ENCODE data around the gene PEAK1.

PEAK1 gene

DNA sequence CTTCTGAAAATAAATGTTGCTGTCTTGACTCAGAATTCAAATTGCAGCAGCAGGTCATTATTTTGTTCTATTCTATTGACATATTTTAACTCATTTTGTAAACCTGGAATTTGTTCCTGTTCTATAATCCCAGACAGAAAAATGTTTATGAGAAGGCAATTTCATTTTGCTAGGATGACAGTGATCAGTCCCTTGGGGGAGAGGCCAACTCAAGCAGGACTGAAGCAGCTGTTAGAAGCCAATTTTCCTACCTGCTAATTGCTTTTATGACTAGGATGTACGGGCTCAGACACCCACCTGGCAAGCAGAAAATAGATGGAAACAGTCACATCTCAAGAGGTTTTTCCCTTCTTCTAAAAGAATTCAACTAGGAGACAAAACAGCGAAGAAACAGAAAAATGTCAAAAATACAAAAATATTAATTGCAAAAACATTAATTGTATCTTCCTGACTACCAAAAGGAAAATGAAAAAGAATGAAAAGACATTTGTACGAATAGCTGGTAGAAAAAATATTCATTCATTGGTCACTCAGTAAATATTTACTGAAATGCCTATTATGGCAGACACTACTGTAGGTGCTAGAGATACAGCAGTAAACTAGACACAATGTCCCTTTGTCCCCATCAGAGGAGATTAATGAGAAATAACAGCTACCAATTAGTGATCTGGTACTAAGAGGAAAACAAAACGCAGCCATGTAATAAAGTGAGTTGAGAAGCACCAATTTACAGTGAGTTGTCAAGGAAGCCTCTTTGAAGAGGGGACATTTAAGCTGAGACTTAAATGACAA is 73.5 kb downstream of the PEAK1 start:
- Mint-ChIP-seq H3K9me3 (peaks cover 7% of the 10 kb centered on the region), H3K27me3 (ENCODE audit: low read depth) (no peaks in the 10 kb centered on the region), H3K36me3 (ENCODE audit: low read depth) (peaks cover 8% of the 10 kb centered on the region), H3K4me1 (ENCODE audit: low read depth) (peaks cover 4% of the 10 kb centered on the region), H3K4me3 (no peak overlapping the region), H3K27ac (no peak overlapping the region)

DNA sequence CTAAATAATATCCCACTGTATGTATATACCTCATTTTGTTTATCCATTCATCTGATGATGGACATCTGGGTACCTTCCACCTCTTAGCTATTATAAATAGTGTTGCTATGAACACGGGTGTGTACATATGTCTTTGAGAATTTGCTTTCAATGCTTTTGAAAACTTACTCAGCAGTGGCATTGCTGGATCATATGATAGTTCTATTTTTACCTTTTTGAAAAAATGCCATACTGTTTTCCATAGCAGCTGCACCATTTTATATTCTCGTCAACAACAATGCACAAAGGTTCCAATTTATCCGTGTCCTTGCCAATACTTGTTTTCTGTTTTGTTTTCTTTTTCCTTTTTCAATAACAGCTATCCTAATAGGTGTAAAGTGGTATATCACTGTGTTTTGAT is 77.1 kb downstream of the PEAK1 start:
- Mint-ChIP-seq H3K27ac (no peak overlapping the region), H3K4me1 (ENCODE audit: low read depth) (peaks cover 4% of the 10 kb centered on the region), H3K36me3 (ENCODE audit: low read depth) (peaks cover 10% of the 10 kb centered on the region), H3K27me3 (ENCODE audit: low read depth) (no peaks in the 10 kb centered on the region), H3K4me3 (no peak overlapping the region), H3K9me3 (peaks cover 10% of the 10 kb centered on the region)

GRCh38 chr15:77340245-77340644 is 79.7 kb downstream of the PEAK1 start:
- H3K4me1 Mint-ChIP-seq (ENCODE audit: low read depth) = no peaks in the 10 kb centered on the region

DNA sequence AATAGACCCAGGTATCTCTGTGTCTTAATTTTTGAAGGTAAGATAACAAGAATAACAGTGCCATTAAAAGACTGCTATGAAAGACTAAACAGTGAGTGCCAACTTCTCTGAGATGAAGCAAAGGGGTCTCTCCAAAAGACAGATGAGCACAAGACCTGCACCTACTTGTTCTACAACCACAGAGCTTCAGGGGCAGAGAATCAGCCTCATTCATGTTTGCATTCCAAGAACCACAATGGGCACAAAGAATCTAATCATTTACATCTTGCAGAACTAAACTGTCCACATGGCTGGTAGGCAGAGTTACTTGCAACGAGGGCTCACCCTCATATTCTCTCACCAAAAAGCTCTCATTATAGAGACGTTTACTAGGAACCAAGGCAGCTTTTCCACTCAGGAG is 83.9 kb downstream of the PEAK1 start:
- peaks cover 3% of the 10 kb centered on the region for H3K9me3 Mint-ChIP-seq
- H3K27ac Mint-ChIP-seq = no peak overlapping the region
- H3K4me3 Mint-ChIP-seq = no peak overlapping the region
- H3K4me1 Mint-ChIP-seq (ENCODE audit: low read depth) = no peaks in the 10 kb centered on the region
- H3K27me3 Mint-ChIP-seq (ENCODE audit: low read depth) = no peaks in the 10 kb centered on the region
- peaks cover 2% of the 10 kb centered on the region for H3K36me3 Mint-ChIP-seq (ENCODE audit: low read depth)

More at GRCh38 chr15:77340245-77340644, 79.7 kb downstream of the PEAK1 start:
- Mint-ChIP-seq H3K27ac (no peak overlapping the region), H3K9me3 (peaks cover 10% of the 10 kb centered on the region), H3K4me3 (no peak overlapping the region), H3K27me3 (ENCODE audit: low read depth) (no peaks in the 10 kb centered on the region), H3K36me3 (ENCODE audit: low read depth) (peaks cover 7% of the 10 kb centered on the region)

GRCh38 chr15:77335298-77335697 is 84.6 kb downstream of the PEAK1 start:
- H3K36me3 Mint-ChIP-seq (ENCODE audit: low read depth) = peaks cover 2% of the 10 kb centered on the region
- peaks cover 3% of the 10 kb centered on the region for H3K9me3 Mint-ChIP-seq
- no peak overlapping the region for H3K4me3 Mint-ChIP-seq
- H3K27ac Mint-ChIP-seq = no peak overlapping the region
- no peaks in the 10 kb centered on the region for H3K4me1 Mint-ChIP-seq (ENCODE audit: low read depth)
- no peaks in the 10 kb centered on the region for H3K27me3 Mint-ChIP-seq (ENCODE audit: low read depth)

DNA sequence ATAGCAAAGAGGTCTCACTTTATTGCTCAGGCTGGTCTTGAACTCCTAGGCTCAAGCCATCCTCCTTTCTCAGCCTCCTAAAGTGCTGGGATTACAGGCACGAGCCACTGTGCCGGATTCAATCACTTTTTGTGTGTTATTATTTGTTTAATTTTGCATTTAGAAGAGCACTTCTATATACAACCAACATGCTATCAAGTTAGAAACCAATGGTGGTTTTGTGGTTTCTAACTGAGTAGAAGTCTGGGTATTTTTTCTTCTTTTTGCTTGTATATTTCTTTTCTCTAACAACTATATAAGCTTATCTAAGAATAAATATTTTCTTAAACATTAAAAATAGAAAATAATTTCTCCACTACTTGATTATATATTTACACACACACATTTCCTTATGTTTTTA is 86.7 kb downstream of the PEAK1 start:
- H3K9me3 Mint-ChIP-seq = no peaks in the 10 kb centered on the region
- no peaks in the 10 kb centered on the region for H3K36me3 Mint-ChIP-seq (ENCODE audit: low read depth)
- no peaks in the 10 kb centered on the region for H3K27me3 Mint-ChIP-seq (ENCODE audit: low read depth)
- no peaks in the 10 kb centered on the region for H3K4me1 Mint-ChIP-seq (ENCODE audit: low read depth)
- H3K27ac Mint-ChIP-seq = no peak overlapping the region
- no peak overlapping the region for H3K4me3 Mint-ChIP-seq

- peaks cover 4% of the 10 kb centered on the region for H3K9me3 Mint-ChIP-seq
- H3K4me3 Mint-ChIP-seq = no peak overlapping the region
- H3K4me1 Mint-ChIP-seq (ENCODE audit: low read depth) = no peaks in the 10 kb centered on the region
- H3K36me3 Mint-ChIP-seq (ENCODE audit: low read depth) = no peaks in the 10 kb centered on the region
- no peaks in the 10 kb centered on the region for H3K27me3 Mint-ChIP-seq (ENCODE audit: low read depth)
- no peak overlapping the region for H3K27ac Mint-ChIP-seq
Measured at GRCh38 chr15:77329202-77329601, 90.7 kb downstream of the PEAK1 start.

DNA sequence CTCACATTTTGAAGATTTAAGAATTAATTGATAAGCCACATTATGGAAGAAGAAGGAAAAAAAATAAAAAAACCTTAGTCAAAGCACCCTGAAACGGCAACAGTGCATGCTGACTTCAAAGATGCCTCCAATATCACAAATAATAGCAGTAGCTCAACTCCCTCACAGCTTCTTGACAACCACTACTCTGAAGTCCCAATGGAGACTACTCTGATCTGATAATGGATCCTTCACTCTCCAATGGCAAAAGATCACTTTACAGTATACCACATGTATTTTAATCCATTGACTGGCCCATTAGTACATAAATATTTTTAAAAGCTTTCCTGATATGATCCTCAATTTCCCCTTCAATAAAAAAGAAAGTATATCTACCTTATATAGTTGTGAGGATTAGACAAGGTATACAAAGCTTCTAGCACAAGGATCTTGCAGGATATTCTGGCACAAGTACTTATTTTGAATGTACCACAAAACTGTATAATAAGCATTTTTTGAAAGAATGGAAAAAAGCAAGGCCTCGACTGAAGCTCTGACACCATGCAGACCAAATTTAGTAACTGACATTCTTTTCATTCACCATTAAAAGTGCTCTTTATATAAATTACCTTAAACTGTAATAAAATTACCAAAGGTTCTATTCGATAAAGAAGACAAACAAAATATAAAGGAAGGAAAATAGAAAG is 91.9 kb downstream of the PEAK1 start:
- Mint-ChIP-seq H3K27ac (no peak overlapping the region), H3K4me1 (ENCODE audit: low read depth) (no peaks in the 10 kb centered on the region), H3K4me3 (no peak overlapping the region), H3K36me3 (ENCODE audit: low read depth) (no peaks in the 10 kb centered on the region), H3K27me3 (ENCODE audit: low read depth) (no peaks in the 10 kb centered on the region), H3K9me3 (peaks cover 10% of the 10 kb centered on the region)

DNA sequence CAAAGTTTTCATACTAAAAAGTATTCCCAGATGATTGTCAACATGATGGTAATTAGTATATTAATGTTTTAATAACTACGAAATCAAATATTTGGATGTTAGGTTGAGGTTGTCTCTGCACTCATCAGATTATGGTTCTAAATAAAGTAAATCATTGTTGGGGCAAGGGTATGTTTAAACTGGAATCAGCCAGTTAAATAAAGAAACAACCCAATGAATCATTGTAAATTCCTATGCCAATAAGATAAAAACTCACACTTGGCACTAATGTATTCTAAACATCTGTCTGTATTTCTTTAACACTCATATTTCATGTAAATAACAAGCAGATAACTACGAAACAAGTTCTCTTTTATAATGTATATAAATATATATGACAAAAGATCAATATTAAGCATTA is 92.7 kb downstream of the PEAK1 start:
- Mint-ChIP-seq H3K4me3 (no peak overlapping the region), H3K9me3 (peaks cover 10% of the 10 kb centered on the region), H3K36me3 (ENCODE audit: low read depth) (no peaks in the 10 kb centered on the region), H3K4me1 (ENCODE audit: low read depth) (no peaks in the 10 kb centered on the region), H3K27me3 (ENCODE audit: low read depth) (no peaks in the 10 kb centered on the region), H3K27ac (no peak overlapping the region)

DNA sequence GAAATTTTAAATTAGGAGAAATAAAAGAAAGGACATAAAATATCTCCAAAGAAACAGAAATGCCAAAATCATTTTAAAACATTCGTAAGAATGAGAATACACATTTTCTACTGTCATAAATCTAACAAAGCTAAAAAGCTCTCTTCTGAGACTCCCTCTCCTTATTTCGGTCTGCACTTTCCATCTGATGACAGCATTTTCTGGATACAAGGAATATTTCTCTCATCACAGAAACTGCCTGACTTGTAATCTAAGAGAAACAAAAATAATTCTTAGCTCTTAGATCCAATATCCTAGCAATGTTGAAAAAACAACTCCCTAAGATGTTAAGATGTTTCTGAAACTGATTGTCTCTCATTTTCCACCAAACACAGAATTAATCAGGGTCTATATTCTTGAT is 93.5 kb downstream of the PEAK1 start:
- Mint-ChIP-seq H3K27me3 (ENCODE audit: low read depth) (no peaks in the 10 kb centered on the region), H3K9me3 (peaks cover 10% of the 10 kb centered on the region), H3K27ac (no peak overlapping the region), H3K36me3 (ENCODE audit: low read depth) (no peaks in the 10 kb centered on the region), H3K4me1 (ENCODE audit: low read depth) (no peaks in the 10 kb centered on the region), H3K4me3 (no peak overlapping the region)

DNA sequence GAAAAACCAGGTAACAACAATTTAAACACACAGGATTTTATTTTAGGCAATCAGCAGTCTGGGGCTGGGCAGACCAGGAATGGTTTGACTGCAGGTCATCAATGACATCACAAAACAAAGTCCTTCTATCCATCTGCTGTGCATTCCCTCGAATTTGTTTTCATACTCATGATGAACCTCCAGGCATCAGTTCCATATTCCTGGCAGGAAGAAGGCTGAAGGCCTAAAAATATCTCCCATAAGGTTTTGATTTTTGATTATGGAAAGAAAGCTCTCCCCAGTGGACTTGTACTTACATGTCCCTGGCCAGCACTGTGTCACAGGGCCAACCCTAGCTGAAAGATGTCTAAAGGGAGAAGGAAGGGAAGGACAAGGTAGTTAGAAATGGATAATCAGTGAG is 107.4 kb downstream of the PEAK1 start:
- Mint-ChIP-seq H3K4me1 (ENCODE audit: low read depth) (peaks cover 7% of the 10 kb centered on the region), H3K27ac (no peak overlapping the region), H3K36me3 (ENCODE audit: low read depth) (no peaks in the 10 kb centered on the region), H3K9me3 (no peaks in the 10 kb centered on the region), H3K27me3 (ENCODE audit: low read depth) (no peaks in the 10 kb centered on the region), H3K4me3 (no peak overlapping the region)

DNA sequence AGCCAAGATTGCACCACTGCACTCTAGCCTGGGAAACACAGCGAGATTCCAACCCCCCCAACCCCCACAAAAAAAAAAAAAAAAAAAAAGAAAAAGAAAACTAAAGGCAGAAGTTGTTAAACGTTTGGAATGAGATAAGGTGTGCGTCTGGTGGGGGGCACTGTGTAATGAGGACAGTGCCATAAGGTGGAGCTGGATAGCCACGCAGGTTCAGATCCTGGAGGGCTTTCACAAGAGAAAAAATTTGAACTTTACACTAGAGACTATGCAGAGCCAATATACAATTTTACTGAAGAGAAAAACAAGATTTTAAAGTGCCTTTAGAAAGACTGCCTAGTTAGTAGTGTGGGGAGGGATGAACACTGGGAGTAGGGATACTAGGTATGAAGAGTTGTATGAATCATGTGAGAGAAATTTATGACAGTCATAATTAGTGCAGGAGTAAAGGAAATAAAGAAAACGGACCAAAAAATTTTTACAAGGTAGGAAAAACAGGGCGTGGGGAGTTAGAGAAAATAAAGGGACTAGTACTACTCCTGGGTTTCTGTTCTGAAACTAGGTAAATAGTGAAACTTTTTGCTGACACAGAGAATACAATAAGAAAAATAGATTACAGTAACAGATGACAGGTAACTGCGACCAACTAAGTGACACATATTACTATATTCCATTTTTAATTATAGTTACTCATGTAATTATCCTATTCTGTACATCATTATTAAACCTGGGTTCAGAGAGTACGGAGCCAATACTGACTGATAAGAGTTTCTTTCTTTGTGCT is 108.1 kb downstream of the PEAK1 start:
- H3K27ac Mint-ChIP-seq = no peak overlapping the region
- no peak overlapping the region for H3K4me3 Mint-ChIP-seq
- no peaks in the 10 kb centered on the region for H3K27me3 Mint-ChIP-seq (ENCODE audit: low read depth)
- peaks cover 7% of the 10 kb centered on the region for H3K4me1 Mint-ChIP-seq (ENCODE audit: low read depth)
- no peaks in the 10 kb centered on the region for H3K36me3 Mint-ChIP-seq (ENCODE audit: low read depth)
- H3K9me3 Mint-ChIP-seq = no peaks in the 10 kb centered on the region

- Mint-ChIP-seq H3K4me1 (ENCODE audit: low read depth) (peaks cover 7% of the 10 kb centered on the region), H3K36me3 (ENCODE audit: low read depth) (no peaks in the 10 kb centered on the region), H3K27ac (no peak overlapping the region), H3K4me3 (no peak overlapping the region), H3K9me3 (no peaks in the 10 kb centered on the region), H3K27me3 (ENCODE audit: low read depth) (no peaks in the 10 kb centered on the region)
Measured at GRCh38 chr15:77311020-77311419, 108.9 kb downstream of the PEAK1 start.

DNA sequence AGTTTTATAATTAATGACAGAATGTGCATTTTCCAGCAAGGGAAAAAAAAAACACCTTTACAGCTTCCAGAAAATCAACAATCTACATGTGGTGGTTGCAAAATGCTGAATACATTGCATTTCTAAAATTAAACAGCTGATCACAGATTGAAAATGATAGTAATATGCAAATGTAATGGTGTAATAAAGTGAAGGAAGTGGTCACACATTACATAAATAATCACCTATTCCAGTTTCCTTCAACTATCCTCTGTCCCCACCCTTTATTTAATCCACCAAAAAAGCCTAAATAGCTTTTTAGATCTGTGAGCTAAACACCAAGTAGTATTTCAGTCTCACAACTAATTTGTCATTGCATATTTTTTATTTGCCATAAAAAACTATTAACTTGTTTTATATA is 110.5 kb downstream of the PEAK1 start:
- Mint-ChIP-seq H3K4me1 (ENCODE audit: low read depth) (peaks cover 7% of the 10 kb centered on the region), H3K27ac (no peak overlapping the region), H3K4me3 (no peak overlapping the region), H3K36me3 (ENCODE audit: low read depth) (no peaks in the 10 kb centered on the region), H3K27me3 (ENCODE audit: low read depth) (no peaks in the 10 kb centered on the region), H3K9me3 (no peaks in the 10 kb centered on the region)

DNA sequence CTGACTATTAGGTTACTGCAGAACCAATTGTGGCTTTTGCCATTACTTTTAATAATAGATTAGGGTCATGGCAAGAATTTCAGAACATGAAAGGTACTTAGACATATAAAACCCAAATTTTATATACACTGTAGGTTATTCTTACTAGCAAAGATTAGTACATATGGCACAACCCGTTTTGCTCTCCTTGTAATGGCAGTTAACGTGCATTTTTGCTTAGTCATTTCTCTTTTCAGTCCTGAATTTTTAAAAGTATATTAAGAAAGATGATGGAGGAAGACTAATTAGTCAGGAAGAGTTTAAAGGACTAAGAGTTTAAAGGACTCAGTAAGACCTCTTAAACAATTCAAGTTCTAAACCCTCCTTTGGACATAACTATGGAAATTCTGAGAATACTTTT is 114.0 kb downstream of the PEAK1 start:
- H3K4me3 Mint-ChIP-seq = no peak overlapping the region

More for the DNA sequence above, 114.0 kb downstream of the PEAK1 start:
- Mint-ChIP-seq H3K4me1 (ENCODE audit: low read depth) (peaks cover 7% of the 10 kb centered on the region), H3K27me3 (ENCODE audit: low read depth) (no peaks in the 10 kb centered on the region), H3K9me3 (no peaks in the 10 kb centered on the region), H3K36me3 (ENCODE audit: low read depth) (no peaks in the 10 kb centered on the region), H3K27ac (no peak overlapping the region)
